HL-60 (cell line): ENCODE results near the gene BAZ2B.

Experiments
- DNase-seq, 2 experiments: peaks; one replicate each; pipeline ENCODE4 v3.0.0-alpha.2; 2010 to 2020; ENCODE audit warnings: low read depth in 1 of 2, low spot score in 1 of 2
- H3K27ac ChIP-seq: fragments of 250-450 bp; sonication (Bioruptor Pico); replicated peaks from 2 replicates; pipeline ENCODE4 v1.5.1; 2020; ENCODE audit warnings: mild to moderate bottlenecking, moderate library complexity
- H3K27me3 ChIP-seq: fragments of 250-450 bp; sonication (Bioruptor Pico); 2 replicates; pipeline ENCODE4 v1.5.1; 2021; ENCODE audit warnings: mild to moderate bottlenecking, moderate library complexity; ENCODE audit not compliant: insufficient read depth, poor library complexity, severe bottlenecking
- H3K4me3 ChIP-seq: replicated peaks from 2 replicates; pipeline ENCODE4 v1.5.1; 2011; ENCODE audit warnings: mild to moderate bottlenecking, control low read depth, low read length; ENCODE audit not compliant: insufficient read depth
- GABPA ChIP-seq: IDR thresholded peaks from 2 replicates; pipeline ENCODE4 v1.6.1; 2012; ENCODE audit warnings: low read depth
- POLR2AphosphoS5 ChIP-seq: IDR thresholded peaks from 2 replicates; pipeline ENCODE4 v1.6.1; 2012; ENCODE audit warnings: low read depth
- SPI1 ChIP-seq: IDR thresholded peaks from 2 replicates; pipeline ENCODE4 v1.6.1; 2012; ENCODE audit warnings: low read depth, mild to moderate bottlenecking, borderline replicate concordance
- TF ChIP-seq, protein P1 (sequence below): IDR thresholded peaks from one replicate; pipeline ENCODE4 v1.5.1; 2011; ENCODE audit warnings: low read length, control low read depth, inconsistent platforms; ENCODE audit not compliant: insufficient read depth
- TF ChIP-seq, protein P2 (sequence below): IDR thresholded peaks from 2 replicates; pipeline ENCODE4 v1.6.1; 2012; ENCODE audit warnings: low read depth; ENCODE audit not compliant: insufficient replicate concordance

The BAZ2B gene

DNA sequence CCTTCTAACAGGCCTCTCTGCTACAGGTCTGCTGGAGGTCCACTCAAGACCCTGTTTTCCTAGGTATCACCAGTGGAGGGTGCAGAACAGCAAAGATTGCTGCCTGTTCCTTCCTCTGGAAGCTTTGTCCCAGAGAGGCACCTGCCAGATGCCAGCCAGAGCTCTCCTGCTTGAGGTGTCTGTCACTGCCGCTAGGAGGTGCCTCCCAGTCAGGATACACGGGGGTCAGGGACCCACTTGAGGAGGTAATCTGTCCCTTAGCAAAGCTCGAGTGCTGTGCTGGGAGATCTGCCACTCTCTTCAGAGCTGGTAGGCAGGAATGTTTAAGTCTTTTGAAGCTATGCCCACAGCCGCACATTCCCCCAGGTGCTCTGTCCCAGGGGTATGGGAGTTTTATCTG is 140.6 kb downstream of the BAZ2B start:
- DNase-seq: no peak
- Histone ChIP-seq H3K27ac (no peak overlapping the region), H3K4me3 (no peak overlapping the region), H3K27me3 (no peaks in the 10 kb centered on the region)
- TF ChIP-seq, protein P1, sequence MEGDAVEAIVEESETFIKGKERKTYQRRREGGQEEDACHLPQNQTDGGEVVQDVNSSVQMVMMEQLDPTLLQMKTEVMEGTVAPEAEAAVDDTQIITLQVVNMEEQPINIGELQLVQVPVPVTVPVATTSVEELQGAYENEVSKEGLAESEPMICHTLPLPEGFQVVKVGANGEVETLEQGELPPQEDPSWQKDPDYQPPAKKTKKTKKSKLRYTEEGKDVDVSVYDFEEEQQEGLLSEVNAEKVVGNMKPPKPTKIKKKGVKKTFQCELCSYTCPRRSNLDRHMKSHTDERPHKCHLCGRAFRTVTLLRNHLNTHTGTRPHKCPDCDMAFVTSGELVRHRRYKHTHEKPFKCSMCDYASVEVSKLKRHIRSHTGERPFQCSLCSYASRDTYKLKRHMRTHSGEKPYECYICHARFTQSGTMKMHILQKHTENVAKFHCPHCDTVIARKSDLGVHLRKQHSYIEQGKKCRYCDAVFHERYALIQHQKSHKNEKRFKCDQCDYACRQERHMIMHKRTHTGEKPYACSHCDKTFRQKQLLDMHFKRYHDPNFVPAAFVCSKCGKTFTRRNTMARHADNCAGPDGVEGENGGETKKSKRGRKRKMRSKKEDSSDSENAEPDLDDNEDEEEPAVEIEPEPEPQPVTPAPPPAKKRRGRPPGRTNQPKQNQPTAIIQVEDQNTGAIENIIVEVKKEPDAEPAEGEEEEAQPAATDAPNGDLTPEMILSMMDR: no peak
- no peak for TF ChIP-seq GABPA
- TF ChIP-seq SPI1: no peak
- TF ChIP-seq, protein P2, sequence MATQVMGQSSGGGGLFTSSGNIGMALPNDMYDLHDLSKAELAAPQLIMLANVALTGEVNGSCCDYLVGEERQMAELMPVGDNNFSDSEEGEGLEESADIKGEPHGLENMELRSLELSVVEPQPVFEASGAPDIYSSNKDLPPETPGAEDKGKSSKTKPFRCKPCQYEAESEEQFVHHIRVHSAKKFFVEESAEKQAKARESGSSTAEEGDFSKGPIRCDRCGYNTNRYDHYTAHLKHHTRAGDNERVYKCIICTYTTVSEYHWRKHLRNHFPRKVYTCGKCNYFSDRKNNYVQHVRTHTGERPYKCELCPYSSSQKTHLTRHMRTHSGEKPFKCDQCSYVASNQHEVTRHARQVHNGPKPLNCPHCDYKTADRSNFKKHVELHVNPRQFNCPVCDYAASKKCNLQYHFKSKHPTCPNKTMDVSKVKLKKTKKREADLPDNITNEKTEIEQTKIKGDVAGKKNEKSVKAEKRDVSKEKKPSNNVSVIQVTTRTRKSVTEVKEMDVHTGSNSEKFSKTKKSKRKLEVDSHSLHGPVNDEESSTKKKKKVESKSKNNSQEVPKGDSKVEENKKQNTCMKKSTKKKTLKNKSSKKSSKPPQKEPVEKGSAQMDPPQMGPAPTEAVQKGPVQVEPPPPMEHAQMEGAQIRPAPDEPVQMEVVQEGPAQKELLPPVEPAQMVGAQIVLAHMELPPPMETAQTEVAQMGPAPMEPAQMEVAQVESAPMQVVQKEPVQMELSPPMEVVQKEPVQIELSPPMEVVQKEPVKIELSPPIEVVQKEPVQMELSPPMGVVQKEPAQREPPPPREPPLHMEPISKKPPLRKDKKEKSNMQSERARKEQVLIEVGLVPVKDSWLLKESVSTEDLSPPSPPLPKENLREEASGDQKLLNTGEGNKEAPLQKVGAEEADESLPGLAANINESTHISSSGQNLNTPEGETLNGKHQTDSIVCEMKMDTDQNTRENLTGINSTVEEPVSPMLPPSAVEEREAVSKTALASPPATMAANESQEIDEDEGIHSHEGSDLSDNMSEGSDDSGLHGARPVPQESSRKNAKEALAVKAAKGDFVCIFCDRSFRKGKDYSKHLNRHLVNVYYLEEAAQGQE: no peak

DNA sequence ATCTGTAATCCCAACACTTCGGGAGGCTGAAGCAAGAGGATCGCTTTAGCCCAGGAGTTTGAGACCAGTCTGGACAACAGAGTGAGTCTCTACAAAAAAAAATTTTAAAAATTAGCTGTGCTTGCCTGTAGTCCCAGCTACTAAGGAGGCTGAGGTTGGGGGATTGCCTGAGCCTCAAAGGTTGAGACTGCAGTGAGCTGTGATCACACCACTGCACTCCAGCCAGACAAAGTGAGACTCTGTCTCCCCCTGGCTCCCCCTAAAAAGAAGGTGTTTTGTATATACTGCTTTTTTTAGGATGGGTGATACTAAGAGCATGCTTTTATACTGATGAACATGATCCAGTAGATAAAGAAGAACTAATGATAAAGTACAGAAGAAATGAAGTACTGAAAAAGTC is 145.0 kb downstream of the BAZ2B start:
- Histone ChIP-seq H3K27ac (no peak overlapping the region), H3K27me3 (no peaks in the 10 kb centered on the region), H3K4me3 (no peak overlapping the region)
- no peak for DNase-seq
- no peak for TF ChIP-seq POLR2AphosphoS5
- TF ChIP-seq SPI1: no peak
- TF ChIP-seq, protein P1: no peak
- TF ChIP-seq GABPA: no peak
- TF ChIP-seq, protein P2: no peak

DNA sequence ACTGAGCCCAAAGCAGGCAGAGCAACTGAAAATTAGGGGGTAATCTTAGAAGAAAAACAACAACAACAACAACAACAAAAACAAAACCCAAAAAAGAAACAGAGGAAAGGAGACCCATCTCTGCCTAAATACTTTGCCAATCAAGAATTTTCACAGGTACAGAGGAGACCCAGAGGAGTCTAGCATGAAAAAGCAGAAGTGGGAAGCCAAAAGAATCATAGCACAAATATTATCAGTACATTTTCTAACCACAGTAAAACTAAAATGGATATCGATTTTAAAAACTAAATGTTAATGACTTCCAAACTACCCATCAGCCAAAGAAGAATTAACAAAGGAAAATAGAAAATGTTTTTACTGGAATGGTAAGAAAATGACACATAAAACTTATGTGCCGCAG is 148.1 kb downstream of the BAZ2B start:
- no peaks in the 10 kb centered on the region for H3K27me3 ChIP-seq
- DNase-seq: no peak
- no peak overlapping the region for H3K27ac ChIP-seq
- H3K4me3 ChIP-seq: no peak overlapping the region
- TF ChIP-seq SPI1: peak; percentile 52; the same call in 1 of the 2 replicates
- TF ChIP-seq, protein P1: no peak

DNA sequence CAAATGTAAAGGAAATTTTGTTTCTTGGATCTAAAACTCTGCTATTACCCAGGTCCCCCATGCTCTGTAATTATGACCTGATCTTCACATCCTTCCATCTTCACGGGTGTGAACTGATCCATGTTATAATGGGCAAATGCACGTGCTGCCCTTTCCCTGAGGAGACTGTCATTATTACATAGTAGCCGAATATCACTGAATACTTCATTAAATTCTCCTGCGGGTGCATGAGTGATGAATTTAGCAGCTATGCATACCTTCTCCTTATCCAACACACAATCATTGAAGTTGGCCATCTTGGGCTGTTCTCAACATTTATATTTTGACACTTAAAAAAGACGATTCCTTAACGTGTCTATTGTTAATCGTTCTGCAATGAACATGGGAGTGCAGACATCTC is 153.4 kb downstream of the BAZ2B start:
- TF ChIP-seq GABPA: no peak
- TF ChIP-seq, protein P1: no peak
- no peak for TF ChIP-seq SPI1
- no peak for TF ChIP-seq POLR2AphosphoS5
- TF ChIP-seq, protein P2: no peak
- Histone ChIP-seq H3K4me3 (no peak overlapping the region), H3K27me3 (no peaks in the 10 kb centered on the region), H3K27ac (no peak overlapping the region)
- DNase-seq: no peak
